Measurements from ENCODE around the gene RNF217.
"Not testable (repeated sequence)": the region's sequence is repeated elsewhere in the genome, so short reads cannot be mapped to it uniquely, and the experiment has no call there.

The RNF217 gene

GRCh38 chr6:125019281-125019680 is 57.0 kb downstream of the RNF217 start:
- no peak for DNase-seq (ENCODE audit: low read depth)

GRCh38 chr6:125019918-125020317 is 57.7 kb downstream of the RNF217 start:
- no peak for DNase-seq (ENCODE audit: low read depth)

- no peak for DNase-seq (ENCODE audit: low read depth)
Measured at GRCh38 chr6:125020385-125020784, 58.1 kb downstream of the RNF217 start.

- no peak for DNase-seq (ENCODE audit: low read depth)
Measured at GRCh38 chr6:125022391-125022989, 60.3 kb downstream of the RNF217 start.

GRCh38 chr6:125025164-125025854 is 63.1 kb downstream of the RNF217 start:
- no peak for DNase-seq (ENCODE audit: low read depth)

- no peak for DNase-seq (ENCODE audit: low read depth)
Measured at GRCh38 chr6:125027287-125027686, 65.0 kb downstream of the RNF217 start.

- no peak for DNase-seq (ENCODE audit: low read depth)
Measured at GRCh38 chr6:125030969-125031368, 68.7 kb downstream of the RNF217 start.

GRCh38 chr6:125031385-125031784 is 69.1 kb downstream of the RNF217 start:
- DNase-seq (ENCODE audit: low read depth): no peak

- DNase-seq (ENCODE audit: low read depth): not testable (repeated sequence)
Measured at GRCh38 chr6:125034929-125035328, 72.7 kb downstream of the RNF217 start.

- not testable (repeated sequence) for DNase-seq (ENCODE audit: low read depth)
Measured at GRCh38 chr6:125036486-125036885, 74.2 kb downstream of the RNF217 start.

- no peak for DNase-seq (ENCODE audit: low read depth)
Measured at GRCh38 chr6:125037827-125038226, 75.6 kb downstream of the RNF217 start.

GRCh38 chr6:125038925-125039324 is 76.7 kb downstream of the RNF217 start:
- DNase-seq (ENCODE audit: low read depth): no peak

GRCh38 chr6:125041740-125042459 is 79.7 kb downstream of the RNF217 start:
- DNase-seq (ENCODE audit: low read depth): no peak

GRCh38 chr6:125044066-125044465 is 81.8 kb downstream of the RNF217 start:
- DNase-seq (ENCODE audit: low read depth): no peak

- no peak for DNase-seq (ENCODE audit: low read depth)
Measured at GRCh38 chr6:125044667-125045066, 82.4 kb downstream of the RNF217 start.

GRCh38 chr6:125046107-125046925 is 84.1 kb downstream of the RNF217 start:
- DNase-seq (ENCODE audit: low read depth): no peak

- no peak for DNase-seq (ENCODE audit: low read depth)
Measured at GRCh38 chr6:125048274-125048673, 86.0 kb downstream of the RNF217 start.

GRCh38 chr6:125050663-125051318 is 88.6 kb downstream of the RNF217 start:
- no peak for DNase-seq (ENCODE audit: low read depth)

GRCh38 chr6:125053809-125054208 is 91.6 kb downstream of the RNF217 start:
- DNase-seq (ENCODE audit: low read depth): no peak

GRCh38 chr6:125054331-125054730 is 92.1 kb downstream of the RNF217 start:
- no peak for DNase-seq (ENCODE audit: low read depth)

- DNase-seq (ENCODE audit: low read depth): no peak
Measured at GRCh38 chr6:125057392-125058246, 95.4 kb downstream of the RNF217 start.

Measured in stimulated activated CD8-positive, alpha-beta memory T cell treated with anti-CD3 and anti-CD28 coated beads, Interleukin-12 subunit alpha, Interleukin-12 subunit beta, amount 100 ng/mL, for 4 hours (primary cell).